SK-N-SH treated with all-trans-retinoic acid at 6 μM for 48 hours (cell line): ENCODE results near the gene IDH3G.

Source experiments
- ATAC-seq: fragments of 200-7000 bp; cut with Tn5 transposase; 3 replicates; pipeline ENCODE4 v1.9.1; 2020; ENCODE audit warnings: mild to moderate bottlenecking, moderate library complexity
- ARNTL ChIP-seq: fragments of 450-650 bp; formaldehyde crosslinking; IDR thresholded peaks from 2 replicates; pipeline ENCODE4 v1.5.0; 2020; ENCODE audit warnings: low read depth, mild to moderate bottlenecking, moderate library complexity, borderline replicate concordance
- BACH2 ChIP-seq: fragments of 250-450 bp; sonication (Bioruptor Pico); IDR thresholded peaks from 2 replicates; pipeline ENCODE4 v1.9.0; 2021; ENCODE audit warnings: mild to moderate bottlenecking, borderline replicate concordance
- CREB5 ChIP-seq: fragments of 250-450 bp; sonication (Bioruptor Pico); IDR thresholded peaks from 2 replicates; pipeline ENCODE4 v1.5.1; 2020; ENCODE audit warnings: low read depth, mild to moderate bottlenecking, moderate library complexity
- CSDC2 ChIP-seq: fragments of 250-450 bp; sonication (Bioruptor Pico); IDR thresholded peaks from 2 replicates; pipeline ENCODE4 v1.5.0; 2020; ENCODE audit warnings: mild to moderate bottlenecking, moderate library complexity
- CSRNP3 ChIP-seq: fragments of 250-450 bp; sonication (Bioruptor Pico); IDR thresholded peaks from 2 replicates; pipeline ENCODE4 v1.5.1; 2021; ENCODE audit warnings: mild to moderate bottlenecking, moderate library complexity
- ESRRG ChIP-seq: fragments of 250-450 bp; sonication (Bioruptor Pico); IDR thresholded peaks from 2 replicates; pipeline ENCODE4 v1.6.1; 2021; ENCODE audit warnings: mild to moderate bottlenecking
- GLIS3 ChIP-seq: fragments of 250-450 bp; sonication (Bioruptor Pico); IDR thresholded peaks from 2 replicates; pipeline ENCODE4 v1.5.0; 2020; ENCODE audit warnings: mild to moderate bottlenecking, moderate library complexity
- ISL1 ChIP-seq: fragments of 250-450 bp; sonication (Bioruptor Pico); IDR thresholded peaks from 2 replicates; pipeline ENCODE4 v2.1.2; 2022; ENCODE audit warnings: mild to moderate bottlenecking, moderate library complexity
- OSR1 ChIP-seq: fragments of 250-450 bp; sonication (Bioruptor Pico); IDR thresholded peaks from 2 replicates; pipeline ENCODE4 v1.8.0; 2022; ENCODE audit warnings: moderate library complexity, mild to moderate bottlenecking, inconsistent platforms
- PPARA ChIP-seq: fragments of 250-450 bp; sonication (Bioruptor Pico); IDR thresholded peaks from 2 replicates; pipeline ENCODE4 v1.5.0; 2020; ENCODE audit warnings: mild to moderate bottlenecking, borderline replicate concordance
- RARB ChIP-seq: fragments of 250-450 bp; sonication (Bioruptor Pico); IDR thresholded peaks from 2 replicates; pipeline ENCODE4 v1.8.0; 2021; ENCODE audit warnings: mild to moderate bottlenecking, moderate library complexity
- SNAI2 ChIP-seq: fragments of 250-450 bp; sonication (Bioruptor Pico); IDR thresholded peaks from 2 replicates; pipeline ENCODE4 v1.5.0; 2020; ENCODE audit warnings: mild to moderate bottlenecking, moderate library complexity
- TCF4 ChIP-seq: fragments of 250-450 bp; sonication (Bioruptor Pico); IDR thresholded peaks from 2 replicates; pipeline ENCODE4 v1.8.0; 2021; ENCODE audit warnings: mild to moderate bottlenecking, moderate library complexity, borderline replicate concordance
- TOX ChIP-seq: fragments of 250-450 bp; sonication (Bioruptor Pico); IDR thresholded peaks from 2 replicates; pipeline ENCODE4 v1.8.0; 2021; ENCODE audit warnings: mild to moderate bottlenecking, moderate library complexity, borderline replicate concordance
- TSHZ2 ChIP-seq: fragments of 250-450 bp; sonication (Bioruptor Pico); IDR thresholded peaks from 2 replicates; pipeline ENCODE4 v1.5.0; 2020; ENCODE audit warnings: mild to moderate bottlenecking, moderate library complexity
- ZC3H10 ChIP-seq: fragments of 250-450 bp; sonication (Bioruptor Pico); IDR thresholded peaks from 2 replicates; pipeline ENCODE4 v1.5.1; 2021; ENCODE audit warnings: mild to moderate bottlenecking, moderate library complexity
- ZFP30 ChIP-seq: fragments of 450-650 bp; formaldehyde crosslinking; IDR thresholded peaks from 2 replicates; pipeline ENCODE4 v1.5.0; 2022; ENCODE audit warnings: mild to moderate bottlenecking, moderate library complexity
- ZNF565 ChIP-seq: fragments of 450-650 bp; formaldehyde crosslinking; conservative IDR thresholded peaks from 2 replicates; pipeline ENCODE4 v1.5.0; 2020; ENCODE audit warnings: low read depth, mild to moderate bottlenecking, moderate library complexity
- ZNF8 ChIP-seq: fragments of 450-650 bp; formaldehyde crosslinking; IDR thresholded peaks from 2 replicates; pipeline ENCODE4 v1.5.0; 2020; ENCODE audit warnings: mild to moderate bottlenecking, moderate library complexity

The IDH3G gene

GRCh38 chrX:153829799-153830639, 35.8 kb upstream of the IDH3G start, which contains the start of gene PDZD4 (continued):
- no peak for TF ChIP-seq CREB5 (CRISPR knock-in tag)

GRCh38 chrX:153829549-153829798, 35.3 kb upstream of the IDH3G start:
- TF ChIP-seq RARB (CRISPR knock-in tag), result no peak
- no peak for TF ChIP-seq GLIS3 (CRISPR knock-in tag)
- no peak for TF ChIP-seq TSHZ2 (CRISPR knock-in tag)
- no peak for TF ChIP-seq SNAI2 (CRISPR knock-in tag)
- no peak for TF ChIP-seq ZC3H10 (CRISPR knock-in tag)
- TF ChIP-seq ZNF8 (CRISPR knock-in tag), result no peak
- no peak for TF ChIP-seq ARNTL (CRISPR knock-in tag)
- TF ChIP-seq CSRNP3 (CRISPR knock-in tag), result no peak
- TF ChIP-seq OSR1 (CRISPR knock-in tag), result no peak
- no peak for TF ChIP-seq PPARA (CRISPR knock-in tag)
- no peak for TF ChIP-seq ISL1
- TF ChIP-seq, all 23 proteins: peak for 0
- peak; percentile 11; the same call in 2 of the 3 replicates for ATAC-seq

GRCh38 chrX:153828723-153829548, 34.8 kb upstream of the IDH3G start:
- peak; percentile 20; the same call in 2 of the 3 replicates for ATAC-seq
- TF ChIP-seq ARNTL (CRISPR knock-in tag), result no peak
- no peak for TF ChIP-seq ISL1
- TF ChIP-seq ESRRG, result no peak
- TF ChIP-seq GLIS3 (CRISPR knock-in tag), result no peak
- TF ChIP-seq TOX (CRISPR knock-in tag), result no peak
- no peak for TF ChIP-seq TCF4
- no peak for TF ChIP-seq CSDC2 (CRISPR knock-in tag)
- no peak for TF ChIP-seq ZNF565 (CRISPR knock-in tag)
- no peak for TF ChIP-seq PPARA (CRISPR knock-in tag)
- no peak for TF ChIP-seq TSHZ2 (CRISPR knock-in tag)
- no peak for TF ChIP-seq CREB5 (CRISPR knock-in tag)
- no peak for TF ChIP-seq SNAI2 (CRISPR knock-in tag)
- no peak for TF ChIP-seq ZFP30
- TF ChIP-seq BACH2 (CRISPR knock-in tag), result no peak
- TF ChIP-seq OSR1 (CRISPR knock-in tag), result no peak
- TF ChIP-seq CSRNP3 (CRISPR knock-in tag), result no peak
